Glutamatergic neuron (in vitro differentiated cells): ENCODE measurements around the gene MBLAC1. TPM values are rescaled to one million over a fixed set of nuclear protein-coding genes. Genes with fewer than 3 reads are reported as not detected.

ENCODE experiments used
- DNase-seq: peaks from one replicate; pipeline ENCODE4 v3.0.0; 2022
- H3K27ac Mint-ChIP-seq: one replicate; pipeline ENCODE4 v1.8.0; 2020; ENCODE audit warnings: mild to moderate bottlenecking, mixed read lengths, inconsistent platforms; ENCODE audit not compliant: unreplicated experiment
- H3K27me3 Mint-ChIP-seq: one replicate; pipeline ENCODE4 v1.8.0; 2020; ENCODE audit warnings: mild to moderate bottlenecking, moderate library complexity, mixed read lengths, inconsistent platforms; ENCODE audit not compliant: unreplicated experiment
- H3K36me3 Mint-ChIP-seq: one replicate; pipeline ENCODE4 v1.8.0; 2020; ENCODE audit warnings: mild to moderate bottlenecking, mixed read lengths, inconsistent platforms; ENCODE audit not compliant: unreplicated experiment
- H3K4me1 Mint-ChIP-seq: one replicate; pipeline ENCODE4 v1.8.0; 2020; ENCODE audit warnings: mild to moderate bottlenecking, low read depth, mixed read lengths, inconsistent platforms; ENCODE audit not compliant: unreplicated experiment
- H3K4me3 Mint-ChIP-seq: one replicate; pipeline ENCODE4 v1.8.0; 2020; ENCODE audit warnings: mild to moderate bottlenecking, mixed read lengths, inconsistent platforms; ENCODE audit not compliant: unreplicated experiment
- H3K9me3 Mint-ChIP-seq: one replicate; pipeline ENCODE4 v1.8.0; 2020; ENCODE audit warnings: mild to moderate bottlenecking, moderate library complexity, mixed read lengths, inconsistent platforms; ENCODE audit not compliant: unreplicated experiment
- CTCF ChIP-seq: fragments of 200-600 bp; sonication (generic); IDR thresholded peaks from one replicate; pipeline ENCODE4 v1.5.0; 2021; ENCODE audit not compliant: partially characterized antibody, unreplicated experiment
- microRNA-seq: library from miRNA; unstranded; fragments of <30 nt; microRNA quantifications from one replicate; pipeline ENCODE4, GENCODE V29; 2020; ENCODE audit not compliant: unreplicated experiment
- total RNA-seq: library from RNA; stranded (reverse); fragmentation: NEBNext Ultra II Directional; extraction: Animal tissue kit (Norgen Biotek cat#: 25700); gene quantifications from one replicate; pipeline ENCODE4 v1.2.1, GENCODE V29; 2021; ENCODE audit not compliant: unreplicated experiment

The MBLAC1 gene
- total RNA-seq, 1 donor from 2014 or later = 3.3 TPM

- H3K36me3 Mint-ChIP-seq = peaks cover 8% of the 10 kb centered on the region
- H3K27ac Mint-ChIP-seq = peak overlapping the region; percentile 94
- no peak for DNase-seq
- TF ChIP-seq CTCF = no peak
- H3K27me3 Mint-ChIP-seq = peaks cover 13% of the 10 kb centered on the region
- peaks cover 15% of the 10 kb centered on the region for H3K9me3 Mint-ChIP-seq
- H3K4me1 Mint-ChIP-seq = peaks cover 14% of the 10 kb centered on the region
- peak overlapping the region; percentile 98 for H3K4me3 Mint-ChIP-seq
These were observed 49.6 kb downstream of the MBLAC1 start for GRCh38 chr7:100176096-100177044.

- peaks cover 12% of the 10 kb centered on the region for H3K9me3 Mint-ChIP-seq
- H3K27me3 Mint-ChIP-seq = peaks cover 13% of the 10 kb centered on the region
- TF ChIP-seq CTCF = no peak
- peak within 1 kb of the TSS; percentile 98 for H3K4me3 Mint-ChIP-seq
- H3K27ac Mint-ChIP-seq = peak within 1 kb of the TSS; percentile 94
- peaks cover 8% of the 10 kb centered on the region for H3K36me3 Mint-ChIP-seq
- peak; percentile 100 for DNase-seq
- H3K4me1 Mint-ChIP-seq = peaks cover 12% of the 10 kb centered on the region
These were observed 50.6 kb downstream of the MBLAC1 start, which contains the start of the genes GPC2 and STAG3 for GRCh38 chr7:100177045-100178001. GPC2 (minus strand) TSS chr7:100177381; CDS start chr7:100177199, 182 bp downstream. STAG3 (plus strand) TSS chr7:100177918; CDS start chr7:100180557, 2,639 bp downstream.

Small RNA genes within 50 kb of the gene (microRNA-seq; reads per million reads assigned to microRNA genes)
- 7,031 reads per million, percentile 97 among the genes with 10 or more reads in this experiment for gene MIR106B
- 1,008 reads per million, percentile 89 among the genes with 10 or more reads in this experiment for gene MIR25
- not detected for gene MIR4658
- gene MIR93 = 30,493 reads per million, percentile 99 among the genes with 10 or more reads in this experiment

Other genes with a start within 250 kb of the MBLAC1 start
- gene OR2AE1, start 249.9 kb upstream of the MBLAC1 start, total RNA-seq = 0.39 TPM
- 13.7 TPM for gene TRIM4, start 207.4 kb upstream of the MBLAC1 start, total RNA-seq
- gene GJC3, start 197.3 kb upstream of the MBLAC1 start, total RNA-seq = not detected
- gene AZGP1, start 150.9 kb upstream of the MBLAC1 start, total RNA-seq = 0.44 TPM
- 127 TPM for gene ZKSCAN1, start 111.4 kb upstream of the MBLAC1 start, total RNA-seq
- gene ZSCAN21, start 77.2 kb upstream of the MBLAC1 start, total RNA-seq = 26.3 TPM
- gene ZNF3, start 45.2 kb upstream of the MBLAC1 start, total RNA-seq = 87.9 TPM
- gene COPS6, start 38.0 kb upstream of the MBLAC1 start, total RNA-seq = 77.4 TPM
- 196 TPM for gene MCM7, start 25.6 kb upstream of the MBLAC1 start, total RNA-seq
- gene AP4M1, start 25.3 kb upstream of the MBLAC1 start, total RNA-seq = 25.9 TPM
- 63.1 TPM for gene TAF6, start 7.6 kb upstream of the MBLAC1 start, total RNA-seq
- gene CNPY4, start 7.3 kb upstream of the MBLAC1 start, total RNA-seq = 19.3 TPM
- 66.9 TPM for gene LAMTOR4, start 22.0 kb downstream of the MBLAC1 start, total RNA-seq
- 42.4 TPM for gene TRAPPC14, start 31.8 kb downstream of the MBLAC1 start, total RNA-seq
- gene GAL3ST4, start 41.6 kb downstream of the MBLAC1 start, total RNA-seq = 30.9 TPM
- 530 TPM for gene GPC2, start 50.4 kb downstream of the MBLAC1 start, total RNA-seq
- 1.1 TPM for gene STAG3, start 51.0 kb downstream of the MBLAC1 start, total RNA-seq
- gene PVRIG, start 93.0 kb downstream of the MBLAC1 start, total RNA-seq = not detected
- gene SPDYE3, start 180.7 kb downstream of the MBLAC1 start, total RNA-seq = not detected
- 62.6 TPM for gene PILRB, start 231.2 kb downstream of the MBLAC1 start, total RNA-seq
- gene PILRA, start 246.5 kb downstream of the MBLAC1 start, total RNA-seq = 12.5 TPM